ENCODE data around the gene ICAM2.

The ICAM2 gene

GRCh38 chr17:64056269-64057005, 36.0 kb upstream of the ICAM2 start:
- Mint-ChIP-seq H3K27ac (peak overlapping the region; percentile 40), H3K4me3 (peak overlapping the region; percentile 35 to 47), H3K4me1 (peaks cover 21 to 31% of the 10 kb centered on the region in 2 donors), H3K36me3 (peaks cover 33 to 53% of the 10 kb centered on the region in 2 donors), H3K9me3 (no peaks in the 10 kb centered on the region), H3K27me3 (no peaks in the 10 kb centered on the region)
- peak; percentile 51 for DNase-seq
- ATAC-seq (replicated peaks) = peak; percentile 82 to 83

- Mint-ChIP-seq H3K4me1 (peaks cover 19 to 30% of the 10 kb centered on the region in 2 donors), H3K27ac (no peak overlapping the region), H3K36me3 (peaks cover 33 to 55% of the 10 kb centered on the region in 2 donors), H3K4me3 (no peak overlapping the region), H3K9me3 (no peaks in the 10 kb centered on the region), H3K27me3 (no peaks in the 10 kb centered on the region)
- DNase-seq (no peak), ATAC-seq (replicated peaks) (no peak)
These were observed 35.0 kb upstream of the ICAM2 start for GRCh38 chr17:64055183-64056142.

GRCh38 chr17:64054304-64054703, 33.9 kb upstream of the ICAM2 start:
- ATAC-seq (replicated peaks) (no peak), DNase-seq (no peak)
- Mint-ChIP-seq H3K4me3 (no peak overlapping the region), H3K27ac (no peak overlapping the region), H3K27me3 (no peaks in the 10 kb centered on the region), H3K36me3 (peaks cover 30 to 54% of the 10 kb centered on the region in 2 donors), H3K9me3 (no peaks in the 10 kb centered on the region), H3K4me1 (peaks cover 14 to 18% of the 10 kb centered on the region in 2 donors)

- Mint-ChIP-seq H3K27me3 (no peaks in the 10 kb centered on the region), H3K9me3 (no peaks in the 10 kb centered on the region), H3K4me3 (no peak overlapping the region), H3K4me1 (peaks cover 14 to 18% of the 10 kb centered on the region in 2 donors), H3K27ac (no peak overlapping the region), H3K36me3 (peaks cover 24 to 53% of the 10 kb centered on the region in 2 donors)
- DNase-seq (no peak), ATAC-seq (replicated peaks) (no peak)
These were observed 32.7 kb upstream of the ICAM2 start for GRCh38 chr17:64053101-64053500.

GRCh38 chr17:64051153-64051552, 30.7 kb upstream of the ICAM2 start:
- H3K36me3 Mint-ChIP-seq = peaks cover 30 to 53% of the 10 kb centered on the region in 2 donors
- ATAC-seq (replicated peaks) (no peak), DNase-seq (no peak)
- H3K4me1 Mint-ChIP-seq = peaks cover 7 to 10% of the 10 kb centered on the region in 2 donors
- no peaks in the 10 kb centered on the region for H3K27me3 Mint-ChIP-seq
- no peak overlapping the region for H3K27ac Mint-ChIP-seq
- no peak overlapping the region for H3K4me3 Mint-ChIP-seq
- no peaks in the 10 kb centered on the region for H3K9me3 Mint-ChIP-seq

- H3K4me3 Mint-ChIP-seq = no peak overlapping the region
- ATAC-seq (replicated peaks) (no peak), DNase-seq (no peak)
- H3K36me3 Mint-ChIP-seq = peaks cover 34 to 56% of the 10 kb centered on the region in 2 donors
- H3K27ac Mint-ChIP-seq = no peak overlapping the region
- no peaks in the 10 kb centered on the region for H3K27me3 Mint-ChIP-seq
- H3K4me1 Mint-ChIP-seq = peaks cover 7% of the 10 kb centered on the region in 2 donors
- H3K9me3 Mint-ChIP-seq = no peaks in the 10 kb centered on the region
These were observed 28.4 kb upstream of the ICAM2 start for GRCh38 chr17:64048805-64049204.

- peaks cover 34 to 48% of the 10 kb centered on the region in 2 donors for H3K36me3 Mint-ChIP-seq
- no peak overlapping the region for H3K4me3 Mint-ChIP-seq
- H3K9me3 Mint-ChIP-seq = no peaks in the 10 kb centered on the region
- H3K4me1 Mint-ChIP-seq = no peaks in the 10 kb centered on the region
- H3K27ac Mint-ChIP-seq = no peak overlapping the region
- ATAC-seq (replicated peaks) = no peak
- DNase-seq = no peak
- no peaks in the 10 kb centered on the region for H3K27me3 Mint-ChIP-seq
These were observed 24.7 kb upstream of the ICAM2 start for GRCh38 chr17:64045176-64045575.

- H3K4me1 Mint-ChIP-seq = no peaks in the 10 kb centered on the region
- no peaks in the 10 kb centered on the region for H3K27me3 Mint-ChIP-seq
- H3K27ac Mint-ChIP-seq = no peak overlapping the region
These were observed 22.5 kb upstream of the ICAM2 start for GRCh38 chr17:64042700-64043485.

GRCh38 chr17:64041912-64042311, 21.5 kb upstream of the ICAM2 start:
- no peak overlapping the region for H3K27ac Mint-ChIP-seq
- no peaks in the 10 kb centered on the region for H3K9me3 Mint-ChIP-seq
- peaks cover 0 to 2% of the 10 kb centered on the region in 2 donors for H3K4me1 Mint-ChIP-seq
- no peak for DNase-seq
- peaks cover 35 to 40% of the 10 kb centered on the region in 2 donors for H3K36me3 Mint-ChIP-seq
- H3K4me3 Mint-ChIP-seq = no peak overlapping the region
- ATAC-seq (replicated peaks) = no peak
- no peaks in the 10 kb centered on the region for H3K27me3 Mint-ChIP-seq

More at GRCh38 chr17:64042700-64043485, 22.5 kb upstream of the ICAM2 start:
- DNase-seq (no peak), ATAC-seq (replicated peaks) (no peak)
- H3K36me3 Mint-ChIP-seq = peaks cover 35 to 40% of the 10 kb centered on the region in 2 donors
- no peaks in the 10 kb centered on the region for H3K9me3 Mint-ChIP-seq
- no peak overlapping the region for H3K4me3 Mint-ChIP-seq

GRCh38 chr17:64040206-64040605, 19.8 kb upstream of the ICAM2 start:
- H3K4me3 Mint-ChIP-seq = no peak overlapping the region
- no peaks in the 10 kb centered on the region for H3K27me3 Mint-ChIP-seq
- no peak overlapping the region for H3K27ac Mint-ChIP-seq
- ATAC-seq (replicated peaks) = no peak
- no peak for DNase-seq
- peaks cover 26 to 30% of the 10 kb centered on the region in 2 donors for H3K36me3 Mint-ChIP-seq
- H3K4me1 Mint-ChIP-seq = peaks cover 0 to 2% of the 10 kb centered on the region in 2 donors
- no peaks in the 10 kb centered on the region for H3K9me3 Mint-ChIP-seq

GRCh38 chr17:64039106-64039400, 18.6 kb upstream of the ICAM2 start:
- no peak overlapping the region for H3K27ac Mint-ChIP-seq
- no peaks in the 10 kb centered on the region for H3K27me3 Mint-ChIP-seq
- DNase-seq = no peak

GRCh38 chr17:64038331-64039105, 18.1 kb upstream of the ICAM2 start:
- no peak for ATAC-seq (replicated peaks)
- H3K27ac Mint-ChIP-seq = no peak overlapping the region
- no peak overlapping the region for H3K4me3 Mint-ChIP-seq

More at GRCh38 chr17:64039106-64039400, 18.6 kb upstream of the ICAM2 start:
- peaks cover 17 to 23% of the 10 kb centered on the region in 2 donors for H3K36me3 Mint-ChIP-seq
- no peak for ATAC-seq (replicated peaks)
- H3K4me3 Mint-ChIP-seq = no peak overlapping the region
- H3K9me3 Mint-ChIP-seq = no peaks in the 10 kb centered on the region
- H3K4me1 Mint-ChIP-seq = peaks cover 0 to 2% of the 10 kb centered on the region in 2 donors

GRCh38 chr17:64037802-64038201, 17.4 kb upstream of the ICAM2 start:
- DNase-seq = no peak
- H3K4me1 Mint-ChIP-seq = peaks cover 0 to 2% of the 10 kb centered on the region in 2 donors
- peaks cover 10 to 14% of the 10 kb centered on the region in 2 donors for H3K36me3 Mint-ChIP-seq

More at GRCh38 chr17:64038331-64039105, 18.1 kb upstream of the ICAM2 start:
- H3K4me1 Mint-ChIP-seq = peaks cover 0 to 2% of the 10 kb centered on the region in 2 donors
- peaks cover 12 to 18% of the 10 kb centered on the region in 2 donors for H3K36me3 Mint-ChIP-seq
- no peaks in the 10 kb centered on the region for H3K9me3 Mint-ChIP-seq
- DNase-seq = no peak
- no peaks in the 10 kb centered on the region for H3K27me3 Mint-ChIP-seq

More at GRCh38 chr17:64037802-64038201, 17.4 kb upstream of the ICAM2 start:
- no peaks in the 10 kb centered on the region for H3K9me3 Mint-ChIP-seq
- H3K4me3 Mint-ChIP-seq = no peak overlapping the region
- H3K27me3 Mint-ChIP-seq = no peaks in the 10 kb centered on the region
- no peak overlapping the region for H3K27ac Mint-ChIP-seq
- ATAC-seq (replicated peaks) = no peak
